NCI-H446 treated with DMSO at 0.1 percent for 48 hours (cell line): ENCODE measurements around the gene CA10.

Experiments used
- DNase-seq: peaks from one replicate; lab custom pipeline; 2025; lab: John Stamatoyannopoulos, UW

Gene CA10

DNA sequence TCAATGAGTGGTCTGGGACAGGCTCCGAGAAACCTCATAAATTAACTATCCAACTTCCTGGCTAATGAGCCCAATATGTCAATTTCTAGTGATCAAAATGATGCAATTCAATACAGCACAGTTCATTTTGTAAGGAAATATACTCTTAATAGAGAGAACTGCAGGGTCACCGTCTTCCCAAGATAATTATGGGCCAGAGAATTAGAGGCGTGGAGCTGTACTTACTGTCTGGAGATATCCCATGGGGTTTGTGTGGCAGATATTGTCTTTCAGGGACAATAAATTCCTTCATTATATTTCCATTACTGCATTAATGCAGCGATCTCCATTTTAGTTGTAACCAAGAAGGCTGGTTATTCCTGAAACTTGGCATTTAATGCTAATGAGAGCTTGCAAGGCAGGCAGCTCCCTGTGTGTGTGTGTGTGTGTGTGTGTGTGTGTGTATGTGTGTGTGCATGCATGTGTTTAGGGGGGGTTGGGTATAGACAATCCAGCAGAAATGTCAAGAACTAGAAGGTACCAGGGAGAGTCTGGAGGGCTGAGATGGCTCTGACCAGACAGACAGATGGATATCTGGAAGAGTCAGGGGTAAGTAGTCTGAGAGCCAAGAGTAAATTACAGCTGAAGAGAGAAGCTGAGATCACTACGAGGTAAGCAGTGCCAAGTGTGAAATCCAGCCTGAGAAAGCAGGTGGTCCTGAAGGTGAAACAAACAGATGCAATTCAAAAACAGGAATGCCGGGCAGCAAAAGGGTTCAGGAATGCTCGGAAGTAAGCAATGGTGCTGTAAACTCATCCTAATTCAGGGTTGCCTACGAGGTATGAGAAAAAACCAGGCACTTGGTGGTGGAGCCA, 393.0 kb downstream of the CA10 start:
- DNase-seq, result peak; percentile 54

DNA sequence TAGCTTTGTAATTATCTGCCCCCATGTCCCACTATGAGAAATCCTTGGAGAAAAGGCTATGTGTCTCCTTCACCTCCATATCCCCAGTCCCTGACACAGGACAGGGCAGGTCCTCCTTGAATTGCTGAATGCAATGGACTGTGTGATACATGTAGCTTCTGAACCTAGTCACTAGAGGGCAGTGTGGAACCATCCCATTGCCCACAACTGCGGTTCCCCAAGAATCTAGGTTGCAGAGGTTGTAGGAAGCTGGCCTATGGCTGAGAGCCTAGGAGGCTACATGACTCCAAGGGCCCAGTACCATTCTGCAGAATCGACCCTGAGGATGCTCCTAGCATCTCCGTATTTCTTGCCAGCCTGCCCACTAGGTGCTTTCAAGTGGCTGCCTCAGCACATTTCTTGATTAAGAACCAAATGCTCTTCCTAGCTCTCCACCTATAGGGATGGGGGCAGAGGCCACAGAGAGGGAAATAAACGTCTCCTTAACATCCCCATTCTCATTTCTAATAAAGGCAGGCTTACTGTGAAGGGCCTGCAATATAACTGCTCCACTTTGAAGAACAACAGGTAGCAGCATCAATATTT, 394.0 kb downstream of the CA10 start:
- DNase-seq, result peak; percentile 68

DNA sequence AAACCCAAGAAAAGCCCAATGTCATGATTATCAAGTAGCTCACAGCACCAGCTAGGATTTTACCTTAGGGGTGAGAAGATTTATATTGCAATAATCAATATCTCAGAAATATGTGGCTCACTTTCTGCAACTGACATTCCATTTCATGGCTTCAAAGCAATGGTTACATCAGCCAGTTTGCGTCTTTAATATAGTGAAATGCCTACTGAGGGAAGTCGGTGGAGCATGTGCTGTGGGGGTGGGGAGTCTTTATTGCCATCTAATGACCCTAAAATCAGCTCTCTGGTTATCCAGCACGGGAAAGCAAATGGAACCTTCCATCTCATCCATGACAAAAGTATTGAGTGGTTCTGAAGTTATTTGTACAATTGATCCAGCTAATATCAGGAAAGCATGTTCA, 395.5 kb downstream of the CA10 start:
- DNase-seq, result no peak

DNA sequence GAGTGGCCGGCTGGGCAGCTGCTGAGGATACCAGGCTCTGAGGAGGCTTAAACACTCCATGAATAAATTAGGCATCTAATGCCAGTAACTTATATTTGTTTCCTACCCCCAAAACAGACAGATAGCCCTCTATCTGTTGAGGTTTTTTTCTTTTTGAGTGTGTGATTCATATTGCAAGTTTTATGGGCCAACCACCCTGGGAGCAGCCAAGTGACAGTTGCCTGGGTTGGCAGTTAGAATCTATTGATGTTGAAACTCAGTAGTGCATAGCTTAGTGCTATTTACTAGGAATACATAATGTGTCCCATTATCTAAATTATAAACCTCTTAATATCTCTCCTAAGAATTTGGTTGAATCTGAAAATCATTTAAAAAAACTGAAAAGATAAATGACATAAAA, 397.4 kb downstream of the CA10 start:
- peak; percentile 69 for DNase-seq

DNA sequence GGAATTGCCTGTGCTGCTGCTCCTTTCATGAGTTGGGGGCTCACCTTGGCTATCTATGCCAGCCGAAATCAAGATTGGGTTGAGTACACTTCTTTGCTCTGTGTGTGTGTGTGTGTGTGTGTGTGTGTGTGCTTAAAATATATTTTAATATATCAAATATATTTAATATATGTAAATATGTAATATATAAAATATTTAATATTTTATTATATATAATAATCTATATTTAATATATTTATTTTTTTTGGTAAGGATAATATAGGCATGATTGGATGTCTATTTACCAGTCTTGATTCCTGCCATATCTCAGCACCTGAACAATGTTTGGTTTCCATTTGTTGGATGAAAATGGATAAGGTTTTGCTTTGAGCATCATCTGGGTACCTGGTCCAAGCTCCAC, 399.3 kb downstream of the CA10 start:
- DNase-seq, result no peak

DNA sequence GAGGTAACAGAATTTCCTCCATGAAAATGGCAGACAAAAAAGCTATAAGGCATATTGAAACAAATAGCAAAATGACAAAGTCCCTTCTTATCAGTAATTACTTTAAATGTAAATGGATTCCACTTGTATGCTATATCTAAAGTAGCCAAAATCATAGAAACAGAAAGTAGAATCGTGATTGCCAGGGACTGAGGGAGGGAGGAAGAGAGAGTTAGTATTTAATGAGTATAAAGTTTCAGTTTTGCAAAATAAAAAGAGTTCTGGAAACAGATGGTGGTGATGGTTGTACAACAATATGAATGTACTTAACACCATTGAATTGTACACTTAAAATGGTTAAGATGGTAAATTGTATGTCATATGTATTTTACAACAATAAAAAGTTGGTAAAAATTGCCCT, 407.4 kb downstream of the CA10 start:
- no peak for DNase-seq

DNA sequence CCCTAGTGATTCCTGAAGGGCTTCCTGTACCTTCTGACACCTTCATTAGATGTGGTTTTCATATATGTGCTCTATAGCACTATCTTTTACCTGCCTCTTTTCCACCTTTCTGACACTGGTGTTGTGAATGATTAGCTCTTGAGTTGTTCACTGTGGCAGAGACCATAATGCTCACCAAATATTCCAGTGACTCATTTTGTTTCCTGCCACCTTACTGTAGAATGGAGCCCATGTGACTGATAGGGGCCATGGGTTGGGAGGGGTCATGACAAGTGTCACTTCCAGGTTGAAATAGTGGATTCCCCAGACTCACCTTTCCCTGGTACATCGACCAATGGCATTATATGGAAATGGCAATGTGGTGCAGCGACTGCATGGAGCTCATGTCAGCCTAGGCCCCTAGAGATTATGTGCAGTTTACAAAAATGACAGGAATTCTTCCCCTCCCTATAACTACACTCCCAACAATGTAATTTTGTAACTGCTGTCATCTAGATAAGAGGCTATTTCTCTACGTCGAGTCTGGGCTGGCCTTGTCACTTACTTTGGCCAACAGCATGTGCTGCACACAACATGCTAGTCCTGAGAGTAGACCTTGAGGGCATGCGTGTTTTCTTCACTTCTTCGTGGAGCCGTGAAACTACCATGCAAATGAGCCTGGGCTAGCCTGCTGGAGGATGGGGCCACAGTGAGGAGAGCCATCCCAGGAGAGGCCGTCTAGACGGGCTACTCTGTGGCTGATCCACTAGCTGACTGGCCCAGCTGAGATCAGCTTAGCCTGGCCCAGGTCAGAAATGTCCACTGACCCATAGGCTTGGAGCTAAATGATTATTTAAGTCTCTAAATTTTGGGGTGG, 409.5 kb downstream of the CA10 start:
- DNase-seq, result no peak

DNA sequence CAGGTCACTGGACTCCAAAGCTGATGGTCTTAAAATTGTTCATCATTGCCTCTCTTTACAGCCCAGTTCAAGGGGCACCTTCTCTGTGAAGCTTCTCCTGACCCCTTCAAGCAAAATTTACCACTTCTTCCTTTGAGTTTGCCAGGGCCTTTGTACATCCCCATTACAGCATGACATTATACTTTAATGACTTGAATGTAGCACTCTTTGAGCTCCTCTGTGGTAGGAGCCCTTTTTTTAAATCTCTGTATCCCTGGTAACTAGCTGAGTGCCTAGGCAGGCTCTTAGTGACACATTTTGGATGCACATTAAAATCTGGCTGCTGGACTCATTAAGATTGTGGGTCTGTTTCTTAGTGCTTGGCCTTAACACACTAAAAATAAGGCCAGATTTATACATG, 412.1 kb downstream of the CA10 start:
- no peak for DNase-seq

DNA sequence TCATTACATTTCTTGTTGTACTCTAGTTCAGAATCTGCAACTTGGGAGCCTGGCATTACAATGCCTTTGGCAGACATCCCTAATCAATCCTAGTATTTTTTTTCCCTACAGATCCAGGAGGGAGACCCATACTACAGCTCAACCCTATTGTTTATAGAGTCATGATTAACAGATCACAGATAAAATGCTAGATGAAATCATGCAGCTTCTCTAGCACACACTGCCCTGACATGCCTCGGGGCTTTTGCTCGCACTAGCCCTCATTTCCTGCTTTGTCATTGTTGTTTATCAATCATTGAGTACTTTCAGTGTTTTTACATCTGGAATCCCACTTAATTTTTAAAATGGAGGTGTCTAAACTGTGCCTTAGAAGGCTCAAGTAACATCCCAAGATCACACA, 412.5 kb downstream of the CA10 start:
- no peak for DNase-seq

DNA sequence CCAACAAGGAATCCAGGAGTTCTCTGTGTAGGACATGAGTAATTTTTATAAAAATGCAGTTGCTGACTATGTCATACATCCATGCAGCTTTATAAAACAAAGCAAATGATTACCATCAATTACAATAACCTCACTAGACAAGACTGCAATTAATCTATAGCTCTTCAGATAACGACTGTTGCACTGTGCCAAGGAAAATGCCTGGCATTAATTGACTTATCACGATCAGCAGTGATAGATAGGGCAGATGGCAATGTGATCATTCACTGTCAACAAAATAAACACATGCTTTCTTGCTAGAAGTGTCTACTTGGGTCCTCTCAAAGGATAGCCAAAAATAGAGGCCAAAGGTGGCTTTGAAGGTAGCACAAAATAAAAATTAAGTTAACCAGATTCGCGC, 415.0 kb downstream of the CA10 start:
- DNase-seq, result no peak

DNA sequence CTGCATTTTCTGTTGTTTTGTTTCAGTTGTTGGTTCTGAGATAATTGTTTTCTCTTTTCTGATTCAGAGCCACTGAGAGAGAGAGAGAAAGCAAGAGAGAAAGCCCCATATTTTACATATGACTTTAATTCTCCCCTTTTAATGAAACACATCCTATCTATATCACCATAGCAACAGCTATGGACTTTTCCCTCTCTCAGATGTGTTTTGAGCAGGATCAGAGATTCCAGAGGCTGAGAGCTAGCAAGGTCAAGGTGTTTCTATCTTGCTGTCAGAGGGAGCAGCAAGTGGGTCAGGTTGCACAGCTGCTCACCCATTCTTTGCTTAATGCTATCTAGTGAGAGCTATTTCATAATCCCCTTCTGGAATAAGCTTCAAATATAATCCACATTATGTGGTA, 415.9 kb downstream of the CA10 start:
- DNase-seq, result no peak

DNA sequence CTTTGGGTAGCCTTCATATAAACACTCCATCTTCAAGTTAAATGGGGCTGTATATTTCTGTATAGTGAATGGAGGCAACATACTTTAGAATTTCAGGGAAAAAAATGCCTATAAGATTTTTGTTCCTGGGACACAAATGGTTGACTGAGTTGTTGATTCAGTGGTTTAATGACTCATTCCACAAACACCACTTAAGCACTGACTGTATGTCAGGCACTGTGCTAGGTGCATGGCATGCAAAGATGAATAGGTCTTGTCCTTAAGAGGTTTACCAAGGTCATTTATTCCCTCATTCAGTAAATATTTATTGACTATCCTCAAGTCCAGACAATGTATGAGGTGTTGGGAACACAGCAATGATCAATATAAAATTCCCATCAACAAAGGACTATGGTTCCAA, 417.1 kb downstream of the CA10 start:
- no peak for DNase-seq

DNA sequence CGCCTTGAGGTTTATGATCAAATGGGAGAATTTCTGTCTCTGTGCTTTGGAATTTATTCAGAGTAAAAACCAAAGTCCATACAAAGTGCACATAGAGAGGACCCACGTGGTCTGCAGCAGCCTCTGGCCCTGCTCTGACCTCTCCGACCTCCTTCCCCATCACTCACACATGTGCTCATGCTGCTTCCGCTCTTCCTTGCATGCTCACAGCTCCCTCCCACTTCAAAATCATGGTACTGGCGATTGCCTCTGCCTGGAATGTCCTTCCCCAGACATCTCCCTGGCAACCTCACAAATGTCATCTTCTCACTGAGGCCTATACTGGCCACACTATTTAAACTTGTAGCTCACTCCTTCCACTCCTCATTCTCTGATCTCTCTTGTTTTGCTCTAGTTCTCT, 418.0 kb downstream of the CA10 start:
- no peak for DNase-seq

DNA sequence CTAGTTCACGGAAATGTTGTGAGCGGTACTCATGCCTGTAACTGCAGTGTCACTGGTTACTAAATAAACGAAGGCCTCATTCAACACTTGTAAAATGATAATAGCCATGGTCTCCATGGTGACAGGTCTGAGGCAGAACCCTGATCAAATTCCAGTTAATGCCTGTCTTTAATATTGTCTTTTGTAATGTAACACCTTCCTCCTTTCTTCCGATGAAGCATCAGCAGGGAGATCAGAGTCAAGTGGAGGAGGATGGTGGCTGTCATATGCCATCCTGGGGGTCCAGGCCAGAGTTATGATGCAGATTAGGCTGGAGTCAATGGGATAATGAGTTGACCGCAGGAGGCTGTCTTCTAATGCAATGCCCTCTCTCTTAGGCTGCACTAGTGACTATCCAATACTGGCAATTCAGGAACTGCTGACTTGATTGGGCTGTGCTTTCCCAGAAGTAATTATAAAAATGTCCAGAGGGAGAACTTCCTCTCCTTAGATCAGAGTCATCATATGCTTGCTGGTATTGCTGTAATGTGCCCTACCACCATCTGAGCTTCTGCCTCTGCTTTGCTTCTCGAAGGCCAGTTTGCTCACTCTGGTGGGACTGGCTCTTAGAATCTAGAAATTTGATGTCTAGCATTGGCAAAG, 419.1 kb downstream of the CA10 start:
- no peak for DNase-seq

DNA sequence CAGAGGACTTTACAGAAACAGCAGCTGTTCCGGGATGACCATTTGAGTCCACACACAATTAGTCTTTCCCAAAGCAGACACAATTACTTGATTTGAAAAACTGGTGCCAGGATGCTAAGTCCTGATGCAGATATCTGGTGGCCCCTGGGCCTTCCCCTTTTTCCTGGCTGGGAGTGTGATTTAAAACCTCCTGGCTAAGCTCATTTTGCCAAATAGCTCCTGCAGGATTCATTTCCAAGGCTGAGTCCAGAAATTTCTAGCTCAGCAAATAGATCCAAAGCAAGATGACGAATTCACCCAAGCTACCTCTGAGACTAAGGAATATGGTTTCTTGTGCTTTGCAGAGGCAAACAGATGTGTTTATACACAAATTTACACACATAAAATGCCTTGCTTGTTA, 422.2 kb downstream of the CA10 start:
- no peak for DNase-seq

DNA sequence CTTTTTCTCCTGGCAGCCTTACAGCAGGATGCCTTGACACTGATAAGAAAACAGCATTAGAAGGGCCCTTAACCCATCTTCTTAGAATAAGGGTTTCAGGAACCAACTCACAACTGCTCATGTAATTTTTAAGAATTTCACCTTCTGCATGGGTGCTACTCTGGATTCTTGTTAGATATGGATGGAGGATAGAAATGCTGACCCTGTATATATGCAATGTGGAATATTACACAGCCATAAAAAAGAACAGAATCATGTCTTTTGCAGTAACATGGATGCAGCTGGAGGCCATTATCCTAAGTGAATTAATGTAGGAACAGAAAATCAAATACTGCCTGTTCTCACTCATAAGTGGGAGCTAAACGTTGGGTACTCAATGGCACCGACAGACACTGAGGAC, 423.5 kb downstream of the CA10 start:
- no peak for DNase-seq

DNA sequence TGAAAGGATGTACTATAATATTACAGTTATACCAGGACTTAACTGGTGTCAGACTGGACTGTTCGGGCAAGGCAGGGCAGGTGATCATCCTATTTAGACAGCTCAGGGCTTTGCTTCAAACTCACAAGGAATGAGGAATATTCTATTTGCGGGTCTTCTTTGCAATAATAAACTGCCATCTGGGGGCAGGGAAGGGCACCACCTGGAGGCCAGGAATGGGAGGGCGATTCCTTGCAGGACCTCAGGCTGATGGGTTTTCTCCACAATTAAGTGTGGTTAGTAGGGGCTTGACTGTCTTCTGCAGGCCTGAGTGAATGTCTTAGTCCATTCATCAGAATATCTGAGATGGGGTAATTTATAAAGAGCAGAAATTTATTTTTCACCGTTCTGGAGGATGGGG, 424.1 kb downstream of the CA10 start:
- no peak for DNase-seq

DNA sequence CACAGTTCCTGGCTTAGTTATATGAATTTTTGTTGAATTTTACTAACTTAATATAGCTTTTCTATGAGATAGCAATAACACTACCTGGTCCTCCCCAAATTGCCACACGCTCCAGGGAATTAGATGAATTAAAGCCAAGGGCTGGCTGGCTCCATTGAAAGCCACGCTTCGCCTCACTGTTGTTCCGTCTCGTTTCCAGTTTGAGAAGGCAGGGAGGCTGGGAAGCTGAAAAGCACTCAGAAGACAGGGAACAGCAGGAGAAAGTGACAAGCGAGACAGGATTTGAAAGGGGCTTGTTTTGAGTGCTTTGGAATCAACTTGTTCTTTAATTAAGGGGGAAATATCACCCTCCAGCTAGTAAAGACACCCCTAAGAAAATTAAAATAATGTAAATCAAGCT, 425.3 kb downstream of the CA10 start:
- DNase-seq, result no peak

DNA sequence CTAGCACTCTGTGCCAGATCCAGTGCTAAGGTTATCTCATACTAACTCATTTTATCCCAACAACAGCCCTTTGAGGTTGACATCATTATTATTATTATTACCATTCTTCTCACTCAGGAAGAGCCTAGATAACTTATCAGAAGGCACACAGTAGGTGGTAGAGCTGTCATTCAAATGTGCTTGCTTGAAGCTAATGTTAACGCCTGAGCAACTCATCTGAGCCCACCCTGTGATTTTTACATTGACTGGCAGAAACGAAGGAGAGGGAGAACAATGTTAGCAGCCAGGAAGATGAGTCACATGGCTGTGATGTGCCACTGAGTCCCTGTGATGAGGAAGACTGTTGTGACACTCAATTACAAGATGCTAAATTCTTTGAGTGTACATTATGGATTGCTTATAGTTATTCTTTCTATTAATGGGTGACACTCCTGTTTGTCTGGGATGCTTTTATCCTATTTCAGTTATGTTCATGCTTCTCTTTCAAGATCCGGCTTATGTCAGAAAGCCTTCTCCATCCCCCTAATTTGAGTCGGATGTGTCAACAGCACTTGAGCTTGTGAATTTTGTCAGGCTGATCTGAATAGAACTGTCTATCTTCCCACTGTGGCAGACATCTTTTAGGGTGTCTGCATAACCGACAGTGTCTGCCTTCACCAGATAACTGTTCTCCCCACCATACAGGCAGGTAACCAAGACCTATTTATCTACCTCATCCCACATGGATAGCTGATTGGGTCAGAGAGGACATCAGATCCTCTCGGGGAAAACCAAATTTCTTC, 426.4 kb downstream of the CA10 start:
- DNase-seq, result no peak

DNA sequence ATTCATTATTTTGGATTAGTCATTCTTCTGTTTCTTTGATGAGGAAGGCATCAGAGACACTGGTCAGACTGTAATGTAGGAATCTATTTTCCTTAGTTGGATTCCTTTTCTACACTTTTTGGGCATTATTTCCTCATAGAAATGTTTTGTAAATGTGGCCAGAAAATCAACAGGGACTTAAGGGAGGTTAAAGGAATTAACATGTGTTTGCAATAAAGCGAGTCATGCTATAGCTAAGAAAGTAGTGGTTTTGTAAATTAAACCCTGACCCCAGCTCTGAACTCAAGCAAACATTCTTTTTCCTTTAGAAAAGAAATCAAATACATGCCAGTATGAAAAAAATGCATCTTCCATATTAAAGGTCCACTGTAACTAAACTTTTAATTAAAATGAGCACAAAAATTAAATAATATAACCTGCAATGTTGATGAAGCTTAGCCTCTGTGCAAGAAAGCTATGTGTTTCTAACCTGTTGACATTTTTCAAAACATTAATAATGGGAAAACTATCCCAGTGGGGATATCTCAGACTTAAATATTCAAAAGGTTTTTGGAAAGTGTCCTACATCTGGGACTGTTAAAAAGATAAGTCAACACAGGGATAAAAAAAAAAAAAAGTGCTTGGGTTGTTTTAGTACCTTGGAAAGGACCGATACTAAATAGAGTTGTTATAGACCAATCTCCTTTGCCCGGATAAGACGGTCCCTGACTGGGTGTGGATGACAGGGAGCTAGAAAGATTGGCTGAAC, 428.0 kb downstream of the CA10 start:
- DNase-seq, result no peak

DNA sequence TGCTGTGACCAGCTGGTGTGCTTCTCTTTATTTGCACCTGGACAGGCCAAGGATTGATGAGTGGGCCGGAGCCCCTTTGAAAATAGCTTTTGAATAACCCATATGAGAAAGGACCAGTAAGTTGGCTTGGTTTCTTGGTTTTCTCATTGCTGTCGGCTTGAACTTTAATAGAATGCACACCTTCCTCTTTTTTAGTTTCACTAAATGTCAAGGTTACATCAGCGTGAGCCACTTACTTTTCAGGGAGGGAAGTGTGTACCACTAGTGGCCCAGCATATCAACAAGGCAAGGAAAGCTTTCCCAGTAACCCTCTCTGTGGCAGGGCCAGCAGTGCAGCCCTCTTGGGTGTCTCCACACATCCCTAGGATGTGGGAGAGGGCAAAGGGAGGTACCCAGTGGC, 433.3 kb downstream of the CA10 start:
- no peak for DNase-seq
